Common myeloid progenitor, CD34-positive (primary cell): Measurements from ENCODE around the gene STPG1.

ENCODE experiments used
- CTCF ChIA-PET: fragments of 350-600 bp; sonication (Branson Sonifier 250); formaldehyde crosslinking; loops from one replicate; lab custom pipeline; 2021; ENCODE audit warnings: antibody characterized with exemption; lab: Charles Lee
- POLR2A ChIA-PET: fragments of 350-600 bp; sonication (Branson Sonifier 250); formaldehyde crosslinking; loops from one replicate; lab custom pipeline; 2021; ENCODE audit warnings: antibody characterized with exemption; lab: Charles Lee
- DNase-seq, 3 donors: peaks; one replicate each; pipeline versions ENCODE4 v3.0.0 to v3.0.0-alpha.2; 2013
- H3K27ac ChIP-seq, 2 experiments: 1 replicate in 1 of 2; 2 replicates in 1 of 2; pipeline ENCODE4 v1.7.0; 2013; ENCODE audit warnings: inconsistent platforms in 2 of 2, low read length in 2 of 2, mild to moderate bottlenecking in 2 of 2, low read depth in 1 of 2, moderate library complexity in 1 of 2; ENCODE audit not compliant: severe bottlenecking in 2 of 2, insufficient read depth in 1 of 2, poor library complexity in 1 of 2
- H3K27me3 ChIP-seq, 5 experiments: replicated peaks in 2 of 5; 1 replicate in 3 of 5; 2 replicates in 2 of 5; pipeline versions ENCODE4 v1.6.1 to v1.7.0; 2013; ENCODE audit warnings: low read length in 4 of 5, mild to moderate bottlenecking in 2 of 5, moderate library complexity in 2 of 5, inconsistent platforms in 1 of 5; ENCODE audit not compliant: insufficient read depth in 5 of 5, control insufficient read depth in 4 of 5
- H3K36me3 ChIP-seq, 4 experiments: 1 replicate in 2 of 4; 2 replicates in 2 of 4; pipeline versions ENCODE4 v1.6.1 to v1.7.0; 2013; ENCODE audit warnings: low read length in 3 of 4, control low read depth in 1 of 4, mild to moderate bottlenecking in 1 of 4; ENCODE audit not compliant: control insufficient read depth in 4 of 4, insufficient read depth in 4 of 4
- H3K4me1 ChIP-seq, 4 experiments: 1 replicate in 3 of 4; 2 replicates in 1 of 4; pipeline versions ENCODE4 v1.6.1 to v1.7.1; 2013; ENCODE audit warnings: low read length in 3 of 4, mild to moderate bottlenecking in 3 of 4, control low read depth in 1 of 4, inconsistent platforms in 1 of 4, moderate library complexity in 1 of 4; ENCODE audit not compliant: control insufficient read depth in 4 of 4, insufficient read depth in 4 of 4; ENCODE audit errors: control extremely low read depth in 1 of 4
- H3K4me3 ChIP-seq, 7 experiments: 1 replicate in 4 of 7; 2 replicates in 3 of 7; pipeline versions ENCODE4 v1.5.1 to v1.7.0; 2013; ENCODE audit warnings: mild to moderate bottlenecking in 7 of 7, low read length in 6 of 7, moderate library complexity in 6 of 7, inconsistent platforms in 2 of 7, low read depth in 2 of 7, control low read depth in 1 of 7; ENCODE audit not compliant: insufficient read depth in 4 of 7, control insufficient read depth in 1 of 7; ENCODE audit errors: extremely low read depth in 1 of 7
- H3K9me3 ChIP-seq, 5 experiments: 1 replicate in 4 of 5; 2 replicates in 1 of 5; pipeline versions ENCODE4 v1.6.1 to v1.7.1; 2013; ENCODE audit warnings: low read length in 4 of 5, mild to moderate bottlenecking in 2 of 5, inconsistent platforms in 1 of 5, low read depth in 1 of 5, moderate library complexity in 1 of 5; ENCODE audit not compliant: control insufficient read depth in 4 of 5, insufficient read depth in 2 of 5; ENCODE audit errors: control extremely low read depth in 1 of 5
- WGBS: methylation state at CpG from one replicate; pipeline ENCODE4 v1.1.5; 2013; ENCODE audit not compliant: insufficient coverage; 5-methylcytosine and 5-hydroxymethylcytosine counted together

Gene STPG1

DNA sequence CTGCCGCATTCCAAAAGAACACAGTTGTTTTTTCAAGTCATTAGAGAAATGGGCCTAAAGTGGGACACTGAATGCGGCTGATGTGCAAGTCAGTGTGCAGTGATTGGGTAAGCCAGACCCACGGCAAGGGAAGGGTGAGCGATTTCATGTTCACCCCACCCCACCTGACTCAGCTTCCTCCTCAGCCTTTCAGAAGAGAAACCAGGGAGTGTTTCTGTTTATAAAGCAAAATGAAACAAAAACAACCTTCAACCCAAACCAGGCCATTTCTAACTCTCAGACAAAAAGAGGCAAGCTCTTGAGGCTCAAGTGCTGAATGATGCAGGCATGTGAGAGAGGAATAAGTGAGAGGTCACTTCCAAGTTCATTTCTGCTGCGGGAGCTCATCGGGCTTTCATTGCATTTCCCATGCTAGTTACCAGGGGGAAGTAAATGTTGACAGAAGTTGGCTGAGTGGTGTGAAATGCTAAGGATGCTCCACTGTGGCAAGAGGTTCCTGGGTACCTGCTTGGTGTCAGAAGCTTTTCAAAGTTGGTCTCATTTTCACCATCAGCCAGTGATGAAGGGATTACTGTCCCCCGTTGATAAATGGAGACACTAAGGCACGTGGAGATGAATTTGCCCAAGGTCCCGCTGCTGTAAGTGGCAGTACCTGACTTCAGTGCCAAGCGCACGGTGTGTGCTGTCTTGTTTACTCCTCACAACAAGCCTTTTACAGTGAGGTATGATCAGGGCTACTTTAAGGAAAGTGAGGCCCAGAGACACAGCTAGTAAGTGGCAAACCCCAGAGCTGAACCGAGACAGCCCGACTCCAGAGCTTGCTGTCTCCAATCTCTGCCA is 29.1 kb downstream of the STPG1 start:
- CTCF ChIA-PET = interaction anchor here (0.9 to 5.5 kb wide), 2 partner anchors 9 to 185 kb away, joined by 4 to 53 read pairs; no protein-coding TSS in a partner anchor
- Histone ChIP-seq H3K9me3 (no peaks in the 10 kb centered on the region), H3K4me1 (no peaks in the 10 kb centered on the region), H3K27ac (no peak overlapping the region), H3K4me3 (peak overlapping the region in 1 of 7 experiments; percentile 42), H3K27me3 (no peaks in the 10 kb centered on the region), H3K36me3 (peaks cover 0 to 4% (median 1%) of the 10 kb centered on the region in 4 experiments)
- DNase-seq = peak in 2 of 3 donors; percentile 40 to 44
- WGBS = 95% methylated on average over 8 of the region's 13 CpGs
- POLR2A ChIA-PET = no interaction called here

DNA sequence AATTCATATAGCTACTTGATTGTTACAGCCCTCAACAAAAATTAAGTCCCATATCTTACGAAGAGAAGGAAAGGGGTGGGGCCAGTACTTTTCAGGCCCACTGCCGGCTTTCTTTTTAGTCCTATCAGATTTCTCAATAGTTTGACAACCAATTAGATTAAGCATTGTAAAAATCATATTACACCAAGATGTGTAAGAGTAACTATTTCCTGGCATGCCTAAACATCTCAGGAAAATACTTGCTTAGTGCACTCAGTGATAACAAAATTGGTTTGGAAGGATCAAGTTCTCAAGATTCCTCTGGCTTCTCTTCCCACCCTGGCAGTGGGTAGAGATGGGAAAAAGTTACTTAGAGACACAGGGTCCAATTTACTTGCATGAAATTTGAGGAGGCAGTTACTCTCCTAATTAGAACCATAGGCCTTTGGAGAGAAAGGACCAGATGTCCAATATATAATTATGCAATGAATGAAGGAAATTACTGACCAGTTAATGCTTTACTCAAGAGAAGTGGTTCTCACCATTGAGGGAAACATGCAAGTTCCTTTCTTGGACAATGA is 30.1 kb downstream of the STPG1 start:
- no peak for DNase-seq
- no peaks in the 10 kb centered on the region for H3K9me3 ChIP-seq
- H3K27ac ChIP-seq = no peak overlapping the region
- H3K36me3 ChIP-seq = peaks cover 0 to 4% (median 1%) of the 10 kb centered on the region in 4 experiments
- no peak overlapping the region for H3K4me3 ChIP-seq
- no peaks in the 10 kb centered on the region for H3K27me3 ChIP-seq
- ChIA-PET CTCF (interaction anchor here (5.5 kb wide), 1 partner anchor 184 kb away, joined by 53 read pairs; no protein-coding TSS in a partner anchor), POLR2A (no interaction called here)
- no CpG with 5 or more reads among the region's 2 CpGs for WGBS
- H3K4me1 ChIP-seq = no peaks in the 10 kb centered on the region

DNA sequence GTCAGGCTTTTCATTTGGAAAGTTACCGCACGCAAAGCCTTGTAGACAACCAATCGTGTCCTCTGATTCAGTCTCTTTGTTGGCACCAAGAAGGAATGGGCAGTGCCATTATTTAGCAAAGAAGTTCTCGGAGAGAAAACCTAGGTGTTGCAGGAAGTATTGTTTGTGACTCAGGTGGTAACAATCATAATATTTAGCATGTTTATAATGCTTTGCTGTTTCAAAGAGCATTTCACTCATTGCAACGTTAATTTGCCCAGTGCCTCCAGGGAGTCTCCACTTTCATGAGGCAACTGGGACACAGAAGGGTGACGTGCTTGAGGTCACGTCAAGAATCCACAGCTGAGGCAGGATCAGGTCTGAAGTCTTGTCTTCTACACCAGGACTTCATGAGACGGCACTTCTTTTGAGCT is 31.4 kb downstream of the STPG1 start:
- Histone ChIP-seq H3K4me1 (no peaks in the 10 kb centered on the region), H3K27ac (no peak overlapping the region), H3K27me3 (no peaks in the 10 kb centered on the region), H3K9me3 (no peaks in the 10 kb centered on the region), H3K36me3 (peaks cover 0 to 5% (median 2%) of the 10 kb centered on the region in 4 experiments), H3K4me3 (no peak overlapping the region)
- DNase-seq = no peak
- WGBS = 84% methylated on average over 7 of the region's 8 CpGs
- POLR2A ChIA-PET = interaction anchor here (0.7 kb wide), 1 partner anchor 122 kb away, joined by 3 read pairs; no protein-coding TSS in a partner anchor
- CTCF ChIA-PET = interaction anchor here (4.1 to 5.5 kb wide), 2 partner anchors 9 to 182 kb away, joined by 24 to 53 read pairs; no protein-coding TSS in a partner anchor

DNA sequence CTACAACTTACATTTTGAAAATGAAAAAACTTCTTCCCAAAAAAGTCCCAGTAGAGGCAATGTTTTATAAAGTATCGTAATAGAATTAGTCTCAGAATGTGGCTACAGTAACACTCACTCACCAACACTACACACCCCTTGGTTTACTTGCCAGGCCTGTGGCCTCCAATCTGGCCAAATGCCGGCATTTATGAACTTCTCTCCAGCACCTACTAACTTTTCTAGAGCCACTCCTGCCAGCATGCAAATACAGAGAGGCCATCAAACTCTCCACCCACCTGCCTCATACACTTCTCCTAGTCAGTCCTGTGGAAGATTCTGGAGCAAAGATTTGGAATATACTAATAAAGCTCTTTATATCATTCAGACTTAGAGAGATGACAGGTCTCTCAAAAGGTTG is 32.3 kb downstream of the STPG1 start:
- no peaks in the 10 kb centered on the region for H3K4me1 ChIP-seq
- no peak overlapping the region for H3K4me3 ChIP-seq
- DNase-seq = no peak
- ChIA-PET POLR2A (interaction anchor here (0.6 kb wide), 1 partner anchor 493 kb away, joined by 3 read pairs; no protein-coding TSS in a partner anchor), CTCF (interaction anchor here (4.1 to 5.5 kb wide), 2 partner anchors 10 to 182 kb away, joined by 24 to 53 read pairs; no protein-coding TSS in a partner anchor)
- no peaks in the 10 kb centered on the region for H3K9me3 ChIP-seq
- H3K27ac ChIP-seq = no peak overlapping the region
- peaks cover 0 to 5% (median 2%) of the 10 kb centered on the region in 4 experiments for H3K36me3 ChIP-seq
- no CpG with 5 or more reads among the region's 2 CpGs for WGBS
- no peaks in the 10 kb centered on the region for H3K27me3 ChIP-seq

DNA sequence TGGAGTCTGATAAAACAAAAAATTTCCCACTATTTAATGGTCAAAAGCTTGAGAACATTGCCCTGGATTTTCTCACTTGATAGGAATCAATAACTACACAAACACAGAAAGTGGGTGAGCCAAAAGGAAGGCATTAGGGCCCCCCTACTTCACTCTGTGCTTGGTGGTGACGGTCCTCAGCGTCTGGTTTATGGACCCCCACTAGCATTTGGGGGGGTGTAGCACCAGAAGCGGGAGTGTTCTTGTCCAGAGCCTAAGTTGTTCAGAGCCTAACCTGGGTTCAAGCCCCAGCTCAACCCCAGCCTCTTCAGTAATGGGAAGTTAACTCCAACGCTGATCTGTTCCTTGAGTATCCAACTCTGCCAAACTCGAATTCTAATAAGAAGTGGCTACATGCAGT is 33.1 kb downstream of the STPG1 start:
- Histone ChIP-seq H3K36me3 (peaks cover 0 to 5% (median 2%) of the 10 kb centered on the region in 4 experiments), H3K9me3 (no peaks in the 10 kb centered on the region), H3K27ac (no peak overlapping the region), H3K4me3 (no peak overlapping the region), H3K4me1 (no peaks in the 10 kb centered on the region), H3K27me3 (no peaks in the 10 kb centered on the region)
- ChIA-PET POLR2A (no interaction called here), CTCF (interaction anchor here (1.0 to 4.1 kb wide), 2 partner anchors 11 to 182 kb away, joined by 3 to 24 read pairs; no protein-coding TSS in a partner anchor)
- WGBS = 100% methylated on average over 4 of the region's 5 CpGs
- DNase-seq = no peak

DNA sequence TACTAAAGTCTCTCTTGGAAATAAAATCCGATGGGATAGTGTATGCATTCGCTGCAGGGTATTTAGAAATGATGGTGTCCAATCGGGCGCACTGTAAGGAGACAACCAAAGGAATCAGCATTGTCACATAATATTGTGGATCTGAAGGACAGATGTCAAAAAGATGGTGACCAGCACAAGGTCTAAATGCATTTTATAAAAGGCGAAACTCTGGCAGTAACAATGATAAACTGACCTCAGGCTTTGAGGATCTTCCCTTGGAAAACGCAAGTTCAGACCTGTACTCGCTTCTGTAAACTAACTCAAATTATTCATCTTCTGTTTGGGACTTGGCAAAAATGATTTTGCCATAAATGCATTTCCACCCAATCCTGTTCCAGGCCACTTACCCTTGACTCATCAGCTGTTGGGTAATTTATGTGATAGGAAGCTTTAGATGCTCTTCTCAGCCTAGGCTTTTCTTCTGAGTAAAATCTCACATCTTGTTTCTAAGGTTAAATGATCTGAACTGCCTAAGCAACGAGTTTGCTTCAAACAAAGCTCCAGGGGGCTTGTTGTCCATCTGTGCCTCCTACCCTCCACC is 33.8 kb downstream of the STPG1 start:
- Histone ChIP-seq H3K9me3 (no peaks in the 10 kb centered on the region), H3K36me3 (peaks cover 0 to 5% (median 2%) of the 10 kb centered on the region in 4 experiments), H3K27ac (no peak overlapping the region), H3K27me3 (no peaks in the 10 kb centered on the region), H3K4me1 (no peaks in the 10 kb centered on the region), H3K4me3 (no peak overlapping the region)
- POLR2A ChIA-PET = no interaction called here
- 96% methylated on average over 7 of the region's 8 CpGs for WGBS
- no peak for DNase-seq
- CTCF ChIA-PET = interaction anchor here (1.0 to 4.1 kb wide), 2 partner anchors 12 to 181 kb away, joined by 3 to 24 read pairs; no protein-coding TSS in a partner anchor
